HTERT RPE-1 (cell line): ENCODE data around the gene ADD2.
"Not testable (repeated sequence)": the region's sequence is repeated elsewhere in the genome, so short reads cannot be mapped to it uniquely, and the experiment has no call there.

Source experiments
- in situ Hi-C: fragments of 300-500 bp; cut with MboI; formaldehyde crosslinking; loops from 4 replicates; pipeline ENCODE4 v1.14.3; 2020; ENCODE audit warnings: low sequenced_read_pairs

The ADD2 gene

DNA sequence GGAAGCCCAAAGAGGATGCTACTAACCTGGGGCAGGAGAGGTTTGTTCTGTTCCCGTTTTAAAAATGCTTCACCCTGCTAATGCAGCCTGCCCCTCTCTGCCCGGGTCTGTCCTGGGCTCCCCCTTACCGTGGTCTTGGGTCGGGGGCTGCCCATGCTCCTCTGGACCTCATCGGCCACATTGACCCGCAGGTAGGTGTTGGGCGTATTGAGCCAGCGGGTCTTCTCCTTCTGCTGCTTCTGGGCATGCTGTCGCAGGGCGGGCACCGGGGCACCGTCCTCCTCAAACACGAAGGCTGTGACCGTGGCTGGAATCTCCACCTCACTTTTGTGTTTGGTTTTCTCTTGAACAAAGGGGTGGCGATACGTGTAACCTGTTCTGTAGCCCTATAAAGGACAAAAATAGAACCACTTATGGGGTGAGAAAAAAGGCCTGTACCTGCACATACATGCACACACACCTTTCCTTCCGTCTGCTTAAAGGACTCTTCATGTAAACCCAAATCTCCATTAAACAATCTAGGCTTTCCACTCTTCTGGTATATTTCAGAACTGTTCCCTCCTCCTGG, 89.3 kb downstream of the ADD2 start:
- in situ Hi-C loops = no loop called here

DNA sequence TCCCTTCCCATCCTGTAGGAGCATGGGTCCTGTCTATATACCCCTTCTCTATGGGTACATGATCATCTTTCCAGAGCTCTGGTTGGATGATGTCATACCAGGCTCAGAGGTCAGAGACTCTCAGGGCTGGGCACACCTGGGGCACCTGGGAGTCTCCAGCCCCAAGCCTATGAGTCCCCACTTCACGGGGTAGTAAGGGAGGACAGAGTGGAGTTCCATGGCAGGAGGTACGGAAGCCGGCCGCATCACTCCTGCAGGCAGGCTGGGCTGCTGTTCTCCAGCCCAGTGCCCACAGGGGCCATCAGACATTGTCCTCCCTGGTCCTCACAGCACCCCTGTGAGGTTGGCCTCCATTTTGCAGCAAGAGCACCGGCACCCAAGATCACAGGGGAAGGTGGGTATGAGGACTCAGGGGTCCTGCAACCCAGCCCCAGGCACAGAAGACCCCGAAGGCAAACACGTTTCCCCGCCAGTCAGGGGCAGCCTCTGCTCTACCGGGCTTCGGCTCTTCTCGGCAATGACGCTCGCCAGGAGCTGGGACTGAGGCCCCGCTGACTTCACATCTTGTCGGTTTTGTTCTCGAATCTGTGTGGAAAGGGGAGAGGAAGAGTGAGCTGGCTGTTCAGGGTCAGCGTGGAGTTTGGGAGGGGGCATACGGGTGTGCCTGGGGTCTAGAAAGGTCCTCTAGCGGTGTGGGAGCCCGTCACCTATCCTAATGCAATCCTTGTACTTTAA, 91.5 kb downstream of the ADD2 start:
- in situ Hi-C loops = no loop called here

DNA sequence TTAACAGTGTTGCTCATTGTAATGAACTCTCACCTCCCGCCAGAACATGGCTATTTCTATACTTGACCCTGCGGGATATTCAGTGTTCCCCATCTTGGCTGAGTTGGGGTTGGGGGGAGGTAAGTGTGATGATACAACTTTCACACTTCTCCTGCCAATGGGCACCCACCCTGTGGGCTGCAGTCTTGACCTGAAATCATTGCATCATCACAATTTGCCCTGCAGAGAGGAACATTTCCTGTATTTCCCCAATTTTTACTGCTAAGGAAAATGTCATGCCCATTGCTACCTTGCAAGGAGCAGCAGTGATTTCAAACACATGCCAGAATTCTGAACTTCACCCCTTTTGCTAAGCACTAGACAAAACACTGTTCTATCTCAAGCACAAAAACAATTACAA, 92.1 kb downstream of the ADD2 start:
- in situ Hi-C loops = no loop called here

DNA sequence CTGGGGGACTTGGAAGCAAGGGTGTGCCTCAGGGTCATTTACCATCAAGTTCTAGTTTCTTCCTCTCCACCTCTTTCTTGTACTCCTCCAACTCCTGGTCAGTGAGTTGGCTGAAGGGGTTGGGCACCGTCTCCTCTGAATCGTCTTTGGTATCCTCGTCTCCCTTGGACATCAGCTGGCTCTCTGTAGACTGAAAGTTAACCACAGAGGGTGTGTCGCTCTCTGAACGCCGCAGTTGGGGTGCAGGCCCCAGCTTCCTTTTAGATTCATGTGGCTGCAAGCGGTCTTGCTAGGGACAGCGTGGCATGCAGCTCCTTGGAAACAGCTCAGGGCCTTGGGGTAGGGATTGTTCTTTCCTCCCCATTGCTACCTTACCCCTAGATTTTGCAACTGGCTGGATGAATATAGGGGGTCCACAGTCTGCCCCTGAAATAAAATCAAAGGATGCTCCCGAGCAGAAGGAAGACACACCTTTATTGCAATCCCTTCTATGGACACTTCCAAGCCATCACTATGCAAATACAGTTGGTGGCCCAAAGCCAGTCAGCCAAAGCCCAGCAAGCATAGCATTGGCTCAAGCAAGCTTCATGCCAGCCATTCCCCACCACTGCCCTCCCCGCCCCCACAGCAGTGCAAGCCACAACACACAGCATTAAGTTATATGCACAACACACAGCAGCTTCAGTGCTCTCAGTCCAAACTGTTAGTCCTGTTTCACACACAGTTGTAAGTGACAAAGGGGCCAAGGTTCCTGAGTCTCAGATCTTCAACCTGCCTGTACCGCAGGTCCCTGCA, 93.2 kb downstream of the ADD2 start:
- in situ Hi-C loops = no loop called here

DNA sequence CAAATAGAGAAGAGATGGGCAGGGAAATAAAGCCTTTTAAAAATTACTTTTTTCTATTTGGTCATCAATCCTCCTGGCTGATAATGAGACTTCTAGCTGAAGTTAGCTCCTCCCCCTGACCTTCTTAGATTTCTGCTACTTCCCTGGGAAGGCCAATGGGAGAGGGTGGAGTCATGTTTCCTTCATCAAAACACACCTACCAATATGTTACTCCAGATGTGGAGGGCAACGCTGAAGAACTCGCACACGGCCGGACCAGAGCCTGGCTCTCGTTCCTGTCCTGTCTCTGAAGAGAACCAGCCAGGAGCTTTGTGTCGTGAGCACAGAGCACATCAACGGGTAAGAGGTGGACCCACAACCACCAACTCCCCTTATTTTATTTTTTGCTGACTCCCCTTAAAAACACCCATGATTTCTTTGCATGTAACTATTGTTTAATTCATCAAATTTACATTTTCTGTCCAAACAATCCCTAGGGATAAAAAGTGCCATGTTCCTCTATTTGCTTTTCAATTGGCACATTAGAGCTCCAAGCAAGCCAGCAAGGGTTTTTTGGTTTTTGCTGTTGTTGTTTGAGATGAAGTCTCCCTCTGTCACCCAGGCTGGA, 94.9 kb downstream of the ADD2 start:
- in situ Hi-C loops = no loop called here

DNA sequence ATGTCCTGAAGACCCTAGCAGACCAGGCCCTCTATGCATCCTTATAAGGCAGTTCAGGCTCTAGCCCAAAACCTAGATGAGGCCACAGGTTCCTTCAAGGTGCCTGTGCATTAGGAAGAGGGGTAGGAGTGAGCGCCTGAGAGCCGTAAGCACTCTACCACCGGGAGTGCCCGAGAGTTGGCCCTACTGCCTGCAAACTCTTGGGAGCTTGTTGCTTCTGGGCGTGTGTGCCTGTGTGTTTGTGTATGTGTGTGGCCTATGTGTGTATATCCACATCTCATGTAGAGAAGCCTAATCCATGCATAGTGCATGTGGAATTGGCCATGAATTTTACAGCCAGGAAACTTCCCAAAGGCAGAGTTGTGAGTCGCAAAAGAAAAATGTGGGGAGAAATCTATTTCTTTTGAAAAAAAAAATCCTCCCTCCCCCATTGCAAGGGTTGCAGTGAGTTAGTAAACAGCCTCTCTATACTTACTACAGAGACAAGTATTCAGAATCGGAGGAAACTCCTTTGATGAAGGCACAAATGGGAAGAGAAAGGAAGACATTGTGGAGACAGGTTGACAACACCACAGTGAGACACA, 96.8 kb downstream of the ADD2 start:
- in situ Hi-C loops = no loop called here

DNA sequence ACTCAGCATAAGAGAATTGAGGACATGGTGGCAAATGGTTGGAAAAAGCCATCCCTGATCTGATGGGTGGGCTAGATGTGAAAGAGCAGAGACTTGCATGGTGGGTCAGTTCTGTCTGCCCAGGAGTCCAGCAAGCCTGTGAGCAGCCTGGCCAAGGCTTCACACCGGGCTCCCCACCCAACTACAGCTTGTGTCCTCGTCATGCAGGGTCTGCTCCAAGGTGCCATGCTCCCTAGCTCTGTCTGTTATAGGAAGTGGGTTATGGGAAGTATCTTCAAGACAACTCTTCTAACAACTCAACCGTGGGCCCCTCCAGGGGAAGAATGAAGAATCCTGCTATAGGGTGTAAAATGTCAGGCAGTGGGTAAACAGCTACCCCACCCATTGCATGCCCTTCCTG, 97.4 kb downstream of the ADD2 start:
- in situ Hi-C loops = no loop called here

DNA sequence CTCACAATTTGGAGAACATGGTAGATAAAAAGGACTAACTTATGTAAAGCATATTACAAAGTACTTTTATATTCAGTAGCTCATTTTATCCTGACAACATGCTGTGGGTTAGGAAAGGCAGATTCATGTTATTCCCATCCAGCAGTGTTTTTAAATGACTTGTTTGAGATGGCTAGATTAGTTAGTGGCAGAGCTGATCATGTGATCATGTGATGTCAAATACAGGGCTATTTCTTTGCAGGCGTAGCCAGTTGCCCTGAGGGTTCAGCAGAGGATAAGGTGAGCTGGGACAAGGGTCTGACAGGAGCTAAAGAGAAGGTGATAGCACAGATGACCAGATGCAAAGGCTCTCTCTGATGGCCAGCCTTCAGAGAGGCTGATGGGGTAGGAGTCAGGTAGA, 97.8 kb downstream of the ADD2 start:
- in situ Hi-C loops = no loop called here

DNA sequence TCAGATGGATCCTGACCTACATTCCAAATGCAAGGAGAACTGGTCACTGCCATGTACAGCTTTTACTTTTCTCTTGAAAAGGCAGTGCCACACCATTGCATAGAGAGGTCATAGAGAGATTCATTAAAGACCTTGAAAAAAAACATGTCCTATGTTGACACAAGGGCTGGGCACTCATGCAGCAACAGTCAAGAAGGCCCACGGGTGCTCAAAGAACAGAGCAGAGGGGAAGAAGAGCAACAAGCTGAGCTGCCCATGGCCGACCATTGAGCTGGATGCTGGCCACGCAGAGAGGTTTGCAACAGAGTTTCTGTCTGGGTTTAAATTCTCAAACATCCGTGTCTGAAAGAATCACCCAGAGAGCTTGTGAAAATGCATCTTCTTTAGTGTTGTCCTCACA, 99.1 kb downstream of the ADD2 start:
- in situ Hi-C loops = no loop called here

DNA sequence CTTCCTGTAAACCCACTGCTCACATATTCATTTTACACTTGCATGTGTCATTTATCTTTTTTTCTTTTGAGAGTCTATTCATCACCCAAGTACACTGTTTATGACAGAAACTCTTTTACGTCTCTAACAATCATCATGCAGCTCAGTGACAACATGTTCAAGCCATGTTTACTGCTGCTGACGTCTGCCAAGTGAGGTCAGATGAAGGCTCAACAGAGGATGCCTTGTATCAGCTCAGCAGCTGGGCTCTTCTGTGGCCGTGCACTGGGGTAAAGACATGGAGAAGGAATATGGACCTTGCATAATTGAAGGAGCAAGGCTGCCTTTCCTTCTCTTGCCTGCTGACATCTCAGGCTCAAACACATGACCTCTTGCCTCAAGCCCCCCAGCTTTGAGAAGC, 99.6 kb downstream of the ADD2 start:
- in situ Hi-C loops = no loop called here

DNA sequence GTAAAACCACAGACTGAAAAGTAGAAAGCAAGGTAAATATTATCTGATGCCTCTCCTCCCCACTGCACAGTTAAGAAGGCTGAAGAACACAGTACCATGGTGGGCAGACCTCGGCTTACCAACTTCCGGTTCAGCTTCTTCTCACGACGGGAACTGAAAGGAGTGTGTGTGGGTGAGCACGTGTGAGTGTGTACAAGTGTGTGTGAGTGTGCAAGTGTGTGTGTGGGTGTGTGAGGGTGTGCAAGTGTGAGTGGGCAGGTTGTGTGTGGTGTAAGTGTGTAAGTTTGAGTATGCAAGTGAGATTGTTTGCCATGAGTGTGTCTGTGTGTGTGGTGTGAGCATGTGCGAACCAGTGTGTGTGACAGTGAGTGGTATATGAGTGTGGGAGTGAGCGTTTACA, 103.5 kb downstream of the ADD2 start:
- in situ Hi-C loops = no loop called here

DNA sequence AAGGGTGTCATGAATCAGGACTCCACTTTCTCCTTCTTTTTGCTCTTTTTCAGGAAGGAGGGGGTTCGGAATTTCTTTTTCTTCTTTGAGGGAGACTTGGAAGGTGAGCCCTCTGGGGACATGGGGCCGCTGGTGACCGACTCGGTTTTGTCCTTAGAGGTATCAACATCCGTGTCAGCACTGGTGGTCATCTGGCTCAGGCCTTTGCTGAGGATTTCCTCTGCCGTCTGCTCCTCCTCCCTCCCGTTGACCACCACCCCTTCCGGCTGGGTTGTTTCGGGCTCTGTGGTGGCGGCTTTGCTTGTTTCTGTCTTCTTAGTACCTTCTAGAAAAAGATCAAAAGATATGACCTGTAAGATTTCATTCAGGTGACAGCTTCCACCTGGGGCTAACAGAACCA, 104.6 kb downstream of the ADD2 start:
- in situ Hi-C loops = no loop called here

DNA sequence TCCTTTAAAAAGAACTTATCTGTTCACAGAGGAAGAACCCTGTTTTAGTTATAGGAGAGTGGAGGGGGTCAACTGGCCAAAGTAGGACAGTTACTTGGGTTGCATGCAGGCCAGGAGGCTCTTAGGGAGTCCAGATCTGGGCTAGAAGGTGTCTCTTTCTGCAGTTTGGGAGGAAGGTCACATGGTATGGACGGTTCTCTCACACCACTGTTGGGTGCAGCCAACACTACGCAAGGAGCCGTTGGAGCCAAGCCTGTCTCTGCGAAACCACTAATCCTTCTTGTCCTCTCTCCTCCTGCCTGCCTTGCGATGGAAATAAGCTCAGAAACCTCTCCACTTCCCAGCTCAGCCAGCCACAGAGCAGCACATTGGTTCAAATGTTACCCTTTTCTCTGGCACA, 108.4 kb downstream of the ADD2 start:
- in situ Hi-C loops = no loop called here

DNA sequence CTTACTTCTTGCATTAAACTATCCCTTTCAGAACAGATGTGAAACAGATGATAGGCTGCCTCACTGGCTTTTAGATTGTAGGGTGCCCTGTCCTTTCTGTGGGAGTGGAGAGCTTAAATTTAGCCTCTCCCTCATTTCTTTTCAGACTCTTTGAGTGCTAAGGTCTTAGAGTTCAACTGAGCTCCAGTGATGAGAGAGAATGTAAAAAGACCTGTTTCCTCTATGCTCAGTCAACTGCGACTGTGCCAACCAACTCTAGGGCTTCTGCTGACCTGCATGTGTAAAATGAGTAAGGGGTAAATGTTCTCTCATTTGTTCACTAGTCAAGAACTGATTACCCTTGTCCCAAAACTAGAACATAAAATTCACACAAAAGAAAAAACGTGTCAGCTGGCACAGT, 109.5 kb downstream of the ADD2 start:
- in situ Hi-C loops = no loop called here

DNA sequence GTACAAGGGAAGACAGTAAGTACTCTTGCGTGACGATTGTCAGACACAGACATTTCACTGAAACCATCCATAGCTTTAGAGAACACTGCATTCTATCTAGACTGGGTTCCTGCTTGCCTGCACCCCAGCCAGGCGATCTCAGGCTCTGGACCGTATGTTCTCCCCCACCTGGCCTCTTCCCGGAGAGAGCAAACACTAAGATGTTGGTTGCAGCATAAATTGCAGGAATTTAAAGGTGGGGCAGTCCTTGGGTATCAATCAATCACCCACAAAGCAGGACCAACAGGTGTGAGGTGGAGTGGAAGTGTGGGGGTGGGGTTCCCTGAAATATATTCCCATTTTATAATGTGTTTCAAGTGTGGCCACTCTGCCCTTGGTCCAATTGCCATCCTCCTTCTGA, 110.8 kb downstream of the ADD2 start:
- in situ Hi-C loops = no loop called here

DNA sequence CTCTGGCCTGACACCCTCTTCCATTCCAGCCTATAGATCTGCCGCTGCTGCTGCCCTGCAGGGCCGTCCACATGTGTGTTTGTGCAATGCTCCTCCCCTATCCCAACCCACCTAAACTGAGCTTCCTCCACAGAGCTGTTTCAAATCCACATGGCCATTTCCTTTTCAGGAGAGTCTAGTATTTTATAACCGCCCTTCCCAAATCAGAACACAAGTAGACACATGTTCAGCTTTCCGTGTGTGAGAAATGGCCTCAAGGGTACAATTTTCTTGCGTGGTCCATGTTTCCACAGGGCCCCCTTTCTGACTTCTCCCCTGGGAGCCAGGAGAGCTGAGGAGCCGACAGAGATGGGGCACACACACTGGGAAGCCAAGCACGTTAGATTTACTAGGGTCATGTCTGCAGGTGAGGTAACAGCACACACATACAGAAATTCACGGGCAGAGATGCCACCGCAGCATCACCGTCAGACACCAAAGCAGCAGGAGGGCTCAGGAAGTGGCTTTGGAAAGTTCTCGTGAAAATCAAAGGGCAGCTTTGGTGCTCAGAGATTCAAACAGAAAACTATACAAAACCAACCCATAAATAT, 111.5 kb downstream of the ADD2 start:
- in situ Hi-C loops = no loop called here

DNA sequence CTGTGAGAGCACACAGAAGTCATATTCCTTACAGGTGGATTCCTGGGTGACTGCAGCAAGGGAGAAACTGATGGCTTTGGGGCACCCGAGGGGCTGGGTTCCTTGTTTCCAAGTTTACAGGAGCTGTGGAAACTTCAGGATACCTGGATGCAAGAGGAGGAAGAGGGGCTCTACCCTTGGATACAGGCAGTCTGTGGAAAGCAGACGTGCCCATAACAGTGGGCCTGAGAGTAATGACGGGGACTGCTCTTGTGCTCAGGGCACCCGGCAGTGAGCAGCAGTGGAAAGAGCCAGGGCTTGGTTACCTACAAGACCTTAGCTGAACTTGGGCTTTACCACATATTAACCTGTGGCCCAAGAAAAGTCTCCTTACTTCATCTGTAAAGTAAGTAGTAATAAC, 112.2 kb downstream of the ADD2 start:
- in situ Hi-C loops = no loop called here

DNA sequence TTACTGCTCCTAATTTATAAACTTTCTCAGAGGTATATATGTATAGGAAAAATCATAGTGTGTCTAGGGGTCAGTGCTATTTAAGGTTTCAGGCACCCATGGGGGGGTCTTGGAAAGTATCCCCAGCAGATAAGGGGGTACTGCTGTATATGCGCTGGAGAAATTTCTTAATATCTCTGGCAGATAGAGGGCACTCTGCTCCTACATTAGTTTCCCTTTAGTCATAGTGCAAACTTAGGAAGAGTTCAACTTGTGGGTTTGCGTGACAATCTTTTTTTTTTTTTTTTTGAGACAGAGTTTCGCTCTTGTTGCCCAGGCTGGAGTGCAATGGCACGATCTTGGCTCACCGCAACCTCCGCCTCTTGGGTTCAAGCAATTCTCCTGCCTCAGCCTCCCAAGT, 112.8 kb downstream of the ADD2 start:
- in situ Hi-C loops = not testable (repeated sequence)

DNA sequence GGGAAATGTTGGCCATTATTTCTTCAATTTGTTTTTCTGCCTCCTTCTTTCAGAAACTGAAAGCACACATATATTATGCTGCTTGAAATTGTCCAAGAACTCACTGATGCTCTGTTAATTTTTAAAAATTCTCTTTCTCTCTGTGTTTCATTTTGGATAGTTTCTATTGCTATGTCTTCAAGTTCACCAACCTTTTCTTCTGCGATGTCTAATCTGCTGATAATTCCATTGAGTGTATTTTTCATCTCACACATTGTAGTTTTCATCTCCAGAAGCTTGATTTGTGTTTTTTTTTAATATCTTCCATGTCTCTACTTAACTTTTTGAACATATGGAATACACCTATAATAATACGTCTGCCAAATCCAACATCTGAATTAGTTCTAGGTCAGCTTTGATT, 116.3 kb downstream of the ADD2 start:
- in situ Hi-C loops = no loop called here

DNA sequence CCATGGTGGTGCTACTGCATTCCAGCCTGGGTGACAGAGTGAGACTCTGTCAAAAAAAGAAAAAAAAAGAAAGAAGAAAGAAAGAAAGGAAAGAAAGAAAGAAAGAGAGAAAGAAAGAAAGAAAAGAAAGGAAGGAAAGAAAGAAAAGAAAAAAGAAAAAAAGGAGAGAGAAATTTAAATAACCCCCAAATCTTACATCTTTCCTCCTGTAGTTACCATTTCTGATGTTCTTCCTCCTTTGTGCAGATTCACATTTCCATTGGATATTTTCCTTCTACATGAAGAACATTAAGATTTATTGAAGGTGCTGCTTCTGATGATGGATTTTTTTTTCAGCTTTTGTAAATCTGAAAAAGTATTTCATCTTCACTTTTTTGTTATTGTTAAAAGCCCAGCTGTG, 117.0 kb downstream of the ADD2 start:
- in situ Hi-C loops = no loop called here

DNA sequence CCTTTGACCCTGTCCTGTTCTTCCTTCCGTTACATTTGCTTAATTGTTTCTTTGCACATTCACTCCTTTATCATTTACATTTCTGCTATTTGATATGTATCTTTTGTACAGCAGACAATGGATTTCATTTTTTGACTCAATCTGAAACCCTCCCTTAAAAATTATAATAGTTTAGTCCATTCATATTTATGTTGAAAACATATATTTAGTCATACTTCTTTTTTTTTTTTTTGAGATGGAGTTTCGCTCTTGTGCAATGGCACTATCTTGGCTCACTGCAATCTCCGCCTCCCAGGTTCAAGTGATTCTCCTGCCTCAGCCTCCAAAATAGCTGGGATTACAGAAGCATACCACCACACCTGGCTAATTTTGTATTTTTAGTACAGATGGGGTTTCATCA, 119.0 kb downstream of the ADD2 start:
- in situ Hi-C loops = loop anchor here (25.0 kb wide), 1 partner anchor 337 kb away; the partner anchor contains the start of gene FAM136A
